ENCODE data around the gene MYO19. TPM values are rescaled to one million over a fixed set of nuclear protein-coding genes. Genes with fewer than 3 reads are reported as not detected.

The MYO19 gene
- total RNA-seq, 1 experiment from 2014 or later = 167 TPM

DNA sequence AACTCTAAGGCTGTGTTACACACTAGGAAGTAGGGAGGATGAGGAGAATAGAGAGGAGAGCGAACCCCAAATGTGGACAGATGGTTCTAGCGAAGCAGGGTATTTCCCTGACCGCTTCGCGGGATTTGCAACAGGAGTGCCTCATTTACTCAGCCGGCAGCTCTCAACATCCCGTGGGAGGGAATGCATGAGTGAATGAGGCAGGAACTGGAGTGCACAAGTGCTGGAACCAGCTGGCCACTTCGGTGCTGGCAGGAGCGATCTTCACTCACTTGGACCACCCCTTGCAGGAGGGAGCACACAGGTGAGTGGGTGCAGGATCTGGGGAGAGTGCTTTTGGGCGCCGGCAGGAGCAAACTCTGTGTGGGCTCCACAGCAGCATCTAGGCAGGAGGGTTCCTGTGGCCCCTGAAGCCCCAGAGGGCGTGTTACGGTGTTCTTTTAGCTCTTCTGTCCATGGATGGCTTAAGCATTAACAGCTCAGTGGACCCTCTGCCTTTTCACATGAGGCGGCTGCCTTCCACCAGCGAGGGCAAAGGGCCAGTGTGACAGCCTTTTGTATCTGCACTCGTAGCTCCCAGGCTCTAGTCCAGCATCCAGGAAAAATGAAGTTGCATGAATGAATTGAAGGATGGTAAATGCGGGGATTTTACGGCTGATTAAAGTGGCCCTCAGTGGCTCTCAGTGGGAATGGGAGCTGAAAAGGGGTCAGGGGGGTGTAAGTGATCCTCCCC is 65.6 kb downstream of the MYO19 start:
- H3K4me2 ChIP-seq (ENCODE audit: low read length) = no peak overlapping the region
- ATAC-seq = no peak
- no peak overlapping the region for H3K27ac ChIP-seq (ENCODE audit: low read depth, low read length)
- TF ChIP-seq, protein P1, sequence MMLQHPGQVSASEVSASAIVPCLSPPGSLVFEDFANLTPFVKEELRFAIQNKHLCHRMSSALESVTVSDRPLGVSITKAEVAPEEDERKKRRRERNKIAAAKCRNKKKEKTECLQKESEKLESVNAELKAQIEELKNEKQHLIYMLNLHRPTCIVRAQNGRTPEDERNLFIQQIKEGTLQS (IDR thresholded peaks at IDR 0.05) = no peak
- no peak for TF ChIP-seq ZNF274 (IDR thresholded peaks at IDR 0.05; ENCODE audit: low read depth, low read length)
- no peak for TF ChIP-seq FOSL1 (IDR thresholded peaks at IDR 0.05; ENCODE audit: low read depth)
- TF ChIP-seq SP1 (IDR thresholded peaks at IDR 0.05; ENCODE audit: low read depth) = no peak
- TF ChIP-seq ZFX (IDR thresholded peaks at IDR 0.05) = no peak
- no peak for TF ChIP-seq EGR1 (IDR thresholded peaks at IDR 0.05; ENCODE audit: low read depth)
- TF ChIP-seq POLR2A (IDR thresholded peaks at IDR 0.05; ENCODE audit: borderline replicate concordance, extremely low read depth, insufficient read depth, insufficient read length) = no peak
- no peak for TF ChIP-seq EZH2 (IDR thresholded peaks at IDR 0.05)
- TF ChIP-seq, protein P2, sequence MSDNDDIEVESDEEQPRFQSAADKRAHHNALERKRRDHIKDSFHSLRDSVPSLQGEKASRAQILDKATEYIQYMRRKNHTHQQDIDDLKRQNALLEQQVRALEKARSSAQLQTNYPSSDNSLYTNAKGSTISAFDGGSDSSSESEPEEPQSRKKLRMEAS (IDR thresholded peaks at IDR 0.05) = no peak
- TF ChIP-seq JUND (IDR thresholded peaks at IDR 0.05) = no peak
- POLR2A ChIA-PET = no interaction called here
- no TSS peak for BruUV-seq (replicated peaks)
- H3K79me2 ChIP-seq (ENCODE audit: insufficient read depth, low read length) = no peaks in the 10 kb centered on the region
- no peaks in the 10 kb centered on the region for H3K4me1 ChIP-seq (ENCODE audit: control insufficient read depth in 1 of 2, insufficient read depth in 2 of 2, low read length in 2 of 2)
- H3K9me3 ChIP-seq (ENCODE audit: control insufficient read depth in 1 of 2, insufficient read depth in 1 of 2, low read depth in 1 of 2, low read length in 2 of 2) = no peaks in the 10 kb centered on the region
- no peak for DNase-seq (ENCODE audit: low read depth, low spot score)
- no peaks in the 10 kb centered on the region for H3K9me2 ChIP-seq (ENCODE audit: insufficient read depth)
- H3K9ac ChIP-seq (ENCODE audit: low read length) = no peak overlapping the region
- no peak overlapping the region for H3K4me3 ChIP-seq (replicated peaks in 1 of 2; ENCODE audit: low read depth in 1 of 2, low read length in 2 of 2)
- RAD21 ChIA-PET (ENCODE audit: low non-redundant PET in 1 of 2, low total read pairs in 2 of 2, uncharacterized antibody in 2 of 2, unreplicated experiment in 2 of 2) = no interaction called here
- CTCF ChIA-PET = no interaction called here
- H4K20me1 ChIP-seq (ENCODE audit: insufficient read depth) = no peaks in the 10 kb centered on the region
- peaks cover 63% of the 10 kb centered on the region for H3K27me3 ChIP-seq (ENCODE audit: insufficient read depth, low read length)
- H3K36me3 ChIP-seq (ENCODE audit: control insufficient read depth in 1 of 2, insufficient read depth in 2 of 2, low read length in 2 of 2) = no peaks in the 10 kb centered on the region; a peak in 1 of 4 replicates
- intact Hi-C loops (cut with micrococcal nuclease) = no loop called here
- H2AFZ ChIP-seq (ENCODE audit: low read depth, low read length, poor library complexity, severe bottlenecking) = no peak overlapping the region

DNA sequence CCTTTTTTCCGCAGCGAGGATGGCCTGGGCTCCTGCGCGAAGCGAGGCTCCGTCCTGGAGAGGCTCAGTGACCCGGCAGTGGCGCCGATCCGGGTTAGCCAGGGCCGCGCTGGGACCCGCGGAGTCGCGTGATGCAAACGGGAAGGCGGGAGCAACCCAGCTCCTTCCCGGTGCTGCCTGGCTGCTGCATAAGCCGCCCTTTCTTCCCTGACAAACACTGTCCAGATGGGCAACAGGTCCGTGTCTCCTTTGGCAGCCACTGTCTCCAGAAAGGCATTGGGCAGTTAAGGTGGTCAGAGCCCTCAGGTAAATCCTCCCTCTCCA is 69.9 kb downstream of the MYO19 start:
- Histone ChIP-seq H2AFZ (ENCODE audit: low read depth, low read length, poor library complexity, severe bottlenecking) (no peak overlapping the region), H3K4me3 (replicated peaks in 1 of 2; ENCODE audit: low read depth in 1 of 2, low read length in 2 of 2) (no peak overlapping the region), H3K4me1 (ENCODE audit: control insufficient read depth in 1 of 2, insufficient read depth in 2 of 2, low read length in 2 of 2) (peaks cover 0 to 4% of the 10 kb centered on the region in 2 experiments; a peak in 2 of 4 replicates), H3K27ac (ENCODE audit: low read depth, low read length) (no peak overlapping the region), H3K9me2 (ENCODE audit: insufficient read depth) (no peaks in the 10 kb centered on the region), H3K79me2 (ENCODE audit: insufficient read depth, low read length) (no peaks in the 10 kb centered on the region), H3K4me2 (ENCODE audit: low read length) (no peak overlapping the region), H3K36me3 (ENCODE audit: control insufficient read depth in 1 of 2, insufficient read depth in 2 of 2, low read length in 2 of 2) (no peaks in the 10 kb centered on the region), H3K9ac (ENCODE audit: low read length) (no peak overlapping the region), H3K27me3 (ENCODE audit: insufficient read depth, low read length) (peaks cover 46% of the 10 kb centered on the region), H3K9me3 (ENCODE audit: control insufficient read depth in 1 of 2, insufficient read depth in 1 of 2, low read depth in 1 of 2, low read length in 2 of 2) (no peaks in the 10 kb centered on the region), H4K20me1 (ENCODE audit: insufficient read depth) (no peaks in the 10 kb centered on the region)
- RAD21 ChIA-PET (ENCODE audit: low non-redundant PET in 1 of 2, low total read pairs in 2 of 2, uncharacterized antibody in 2 of 2, unreplicated experiment in 2 of 2) = no interaction called here
- TF ChIP-seq, protein P1 (IDR thresholded peaks at IDR 0.05) = no peak
- no peak for TF ChIP-seq SP1 (IDR thresholded peaks at IDR 0.05; ENCODE audit: low read depth)
- TF ChIP-seq ZNF274 (IDR thresholded peaks at IDR 0.05; ENCODE audit: low read depth, low read length) = no peak
- no peak for TF ChIP-seq SRF (IDR thresholded peaks at IDR 0.05; ENCODE audit: low read depth)
- no peak for TF ChIP-seq ELF1 (IDR thresholded peaks at IDR 0.05; ENCODE audit: borderline replicate concordance, low read depth)
- no peak for TF ChIP-seq TCF7L2 (IDR thresholded peaks at IDR 0.05; ENCODE audit: borderline replicate concordance, extremely low read depth, insufficient read depth, insufficient read length)
- no peak for TF ChIP-seq SIN3A (IDR thresholded peaks at IDR 0.05; ENCODE audit: low read depth)
- no peak for TF ChIP-seq ZFX (IDR thresholded peaks at IDR 0.05)
- no peak for TF ChIP-seq RAD21 (IDR thresholded peaks at IDR 0.05; ENCODE audit: low read depth)
- CTCF ChIA-PET = no interaction called here
- ATAC-seq (no peak), DNase-seq (ENCODE audit: low read depth, low spot score) (no peak)
- BruUV-seq (replicated peaks) = no TSS peak
- POLR2A ChIA-PET = no interaction called here
- intact Hi-C loops (cut with micrococcal nuclease) = no loop called here

Data from HCT116 (cell line).